Gastroesophageal sphincter (tissue), 4 donors: ENCODE measurements around the gene UNC13C. TPM values are rescaled to one million over a fixed set of nuclear protein-coding genes. Genes with fewer than 3 reads are reported as not detected.

Experiments used
- ATAC-seq: fragments of 150-250 bp; one replicate; pipeline ENCODE4 v1.9.1; 2016; ENCODE audit warnings: mild to moderate bottlenecking, moderate library complexity
- H3K27ac ChIP-seq, 4 donors: fragments of 200-600 bp; sonication (generic) in 3 of 4; 1 replicate in 3 of 4; 2 replicates in 1 of 4; pipeline ENCODE4 v1.5.1; 2016 to 2019
- H3K27me3 ChIP-seq: fragments of 200-600 bp; sonication (generic); one replicate; pipeline ENCODE4 v1.5.1; 2019
- H3K36me3 ChIP-seq, 2 donors: fragments of 200-600 bp; sonication (generic); one replicate each; pipeline ENCODE4 v1.5.1; 2019; ENCODE audit warnings: control low read depth in 1 of 2
- H3K4me1 ChIP-seq, 3 donors: fragments of 200-600 bp; sonication (generic); 1 replicate in 2 of 3; 2 replicates in 1 of 3; pipeline ENCODE4 v1.5.1; 2016 to 2019; ENCODE audit warnings: control low read depth in 2 of 3
- H3K4me3 ChIP-seq, 2 donors: fragments of 200-600 bp; sonication (generic); one replicate each; pipeline ENCODE4 v1.5.1; 2019; ENCODE audit warnings: mild to moderate bottlenecking in 1 of 2, moderate library complexity in 1 of 2
- H3K9me3 ChIP-seq, 3 donors: fragments of 200-600 bp; sonication (generic); one replicate each; pipeline ENCODE4 v1.5.1; 2017 to 2019; ENCODE audit warnings: control low read depth in 2 of 3
- CTCF ChIP-seq, 4 experiments: fragments of 200-600 bp in 2 of 4; fragments of 450-650 bp in 2 of 4; sonication (generic) in 1 of 4; IDR thresholded peaks; one replicate each; pipeline ENCODE4 v1.5.1; 2017 to 2019; ENCODE audit warnings: antibody characterized with exemption in 4 of 4, mild to moderate bottlenecking in 2 of 4, moderate library complexity in 2 of 4
- EP300 ChIP-seq: sonication (generic); formaldehyde crosslinking; IDR thresholded peaks from one replicate; pipeline ENCODE4 v1.6.1; 2017; ENCODE audit warnings: antibody characterized with exemption, mild to moderate bottlenecking
- POLR2A ChIP-seq, 2 donors: fragments of 450-650 bp; IDR thresholded peaks; one replicate each; pipeline ENCODE4 v1.6.1; 2017; ENCODE audit warnings: antibody characterized with exemption in 2 of 2, mild to moderate bottlenecking in 2 of 2, moderate library complexity in 1 of 2
- POLR2AphosphoS5 ChIP-seq: sonication (generic); formaldehyde crosslinking; IDR thresholded peaks from one replicate; pipeline ENCODE4 v1.6.1; 2017; ENCODE audit warnings: antibody characterized with exemption
- WGBS, 2 donors: methylation state at CpG; one replicate each; pipeline ENCODE4 v1.1.5; 2018; ENCODE audit warnings: low coverage in 1 of 2; 5-methylcytosine and 5-hydroxymethylcytosine counted together
- total RNA-seq, 4 donors: library from RNA; depleted of rRNA; stranded (reverse); fragments of >200 nt; gene quantifications; one replicate each; pipeline ENCODE4 v1.1.0, GENCODE V29; 2016

The UNC13C gene
- total RNA-seq, 4 donors from 2014 or later = 0.89 to 13.9 (median 2.1) TPM

- TF ChIP-seq POLR2AphosphoS5 (no peak), POLR2A (IDR thresholded peaks at IDR 0.05) (no peak), EP300 (no peak), CTCF (IDR thresholded peaks at IDR 0.05) (no peak)
- Histone ChIP-seq H3K4me1 (no peaks in the 10 kb centered on the region), H3K36me3 (no peaks in the 10 kb centered on the region), H3K9me3 (peaks cover 0 to 20% (median 0%) of the 10 kb centered on the region in 3 donors), H3K4me3 (no peak overlapping the region), H3K27ac (no peak overlapping the region), H3K27me3 (no peaks in the 10 kb centered on the region)
- no peak for ATAC-seq
- 100% methylated on average over 1 to 2 of the region's 4 CpGs for WGBS, 2 donors
These were observed 657.9 kb downstream of the UNC13C start for GRCh38 chr15:54636147-54636546.

DNA sequence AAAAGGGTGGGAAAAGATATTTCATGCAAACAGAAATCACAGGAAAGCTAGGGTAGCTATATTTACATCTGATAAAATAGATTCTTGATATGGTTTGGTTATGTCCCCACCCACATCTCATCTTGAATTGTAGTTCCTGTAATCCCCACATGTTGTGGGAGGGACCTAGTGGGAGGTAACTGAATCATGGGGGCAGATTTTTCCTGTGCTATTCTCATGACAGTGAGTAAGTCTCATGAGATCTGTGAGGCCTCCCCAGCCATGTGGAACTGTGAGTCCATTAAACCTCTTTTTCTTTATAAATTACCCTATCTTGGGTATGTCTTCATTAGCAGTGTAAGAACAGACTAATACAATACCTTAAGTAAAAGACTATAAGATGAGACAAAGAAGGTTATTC, 660.4 kb downstream of the UNC13C start:
- Histone ChIP-seq H3K36me3 (no peaks in the 10 kb centered on the region), H3K27me3 (no peaks in the 10 kb centered on the region), H3K4me1 (no peaks in the 10 kb centered on the region), H3K9me3 (peaks cover 0 to 20% (median 0%) of the 10 kb centered on the region in 3 donors), H3K4me3 (no peak overlapping the region), H3K27ac (no peak overlapping the region)
- no peak for TF ChIP-seq POLR2AphosphoS5
- TF ChIP-seq CTCF (IDR thresholded peaks at IDR 0.05) = no peak
- TF ChIP-seq EP300 = no peak
- no peak for TF ChIP-seq POLR2A (IDR thresholded peaks at IDR 0.05)
- ATAC-seq = no peak

GRCh38 chr15:54640873-54641272, 662.6 kb downstream of the UNC13C start:
- no peaks in the 10 kb centered on the region for H3K4me1 ChIP-seq
- ATAC-seq = no peak
- no peaks in the 10 kb centered on the region for H3K36me3 ChIP-seq
- H3K27ac ChIP-seq = no peak overlapping the region
- peaks cover 0 to 20% (median 0%) of the 10 kb centered on the region in 3 donors for H3K9me3 ChIP-seq
- no peaks in the 10 kb centered on the region for H3K27me3 ChIP-seq
- H3K4me3 ChIP-seq = no peak overlapping the region
- TF ChIP-seq POLR2AphosphoS5 (no peak), EP300 (no peak), CTCF (IDR thresholded peaks at IDR 0.05) (no peak), POLR2A (IDR thresholded peaks at IDR 0.05) (no peak)
- 17 to 60% methylated on average over 1 of the region's 2 CpGs for WGBS, 2 donors

- no peaks in the 10 kb centered on the region for H3K4me1 ChIP-seq
- TF ChIP-seq POLR2AphosphoS5 (no peak), CTCF (IDR thresholded peaks at IDR 0.05) (no peak), EP300 (no peak), POLR2A (IDR thresholded peaks at IDR 0.05) (no peak)
- H3K36me3 ChIP-seq = no peaks in the 10 kb centered on the region
- no peaks in the 10 kb centered on the region for H3K27me3 ChIP-seq
- no peak overlapping the region for H3K4me3 ChIP-seq
- ATAC-seq = no peak
- H3K9me3 ChIP-seq = peaks cover 0 to 14% (median 0%) of the 10 kb centered on the region in 3 donors
- no peak overlapping the region for H3K27ac ChIP-seq
- WGBS, 2 donors = 100% methylated on average over 1 to 2 of the region's 2 CpGs
These were observed 666.6 kb downstream of the UNC13C start for GRCh38 chr15:54644796-54645195.

- no peak overlapping the region for H3K27ac ChIP-seq
- H3K9me3 ChIP-seq = no peaks in the 10 kb centered on the region
- 45 to 67% methylated on average over 2 of the region's 2 CpGs for WGBS, 2 donors
- no peaks in the 10 kb centered on the region for H3K4me1 ChIP-seq
- no peak for ATAC-seq
- TF ChIP-seq POLR2A (IDR thresholded peaks at IDR 0.05) = no peak
- TF ChIP-seq EP300 = no peak
- no peak for TF ChIP-seq POLR2AphosphoS5
- no peak for TF ChIP-seq CTCF (IDR thresholded peaks at IDR 0.05)
- no peak overlapping the region for H3K4me3 ChIP-seq
- no peaks in the 10 kb centered on the region for H3K36me3 ChIP-seq
- H3K27me3 ChIP-seq = no peaks in the 10 kb centered on the region
These were observed 681.4 kb downstream of the UNC13C start for GRCh38 chr15:54659646-54660045.
